K562 treated with DMSO at 1 percent for 12 hours (cell line): ENCODE measurements around the gene OR2T2. TPM values are rescaled to one million over a fixed set of nuclear protein-coding genes. Genes with fewer than 3 reads are reported as not detected.

Experiments used
- total RNA-seq: library from RNA; unstranded; fragments of 300-600 nt; gene quantifications from 2 replicates; pipeline ENCODE4 v1.2.3, GENCODE V29; 2022; ENCODE audit not compliant: insufficient read depth

The OR2T2 gene
- total RNA-seq: not detected in 2 replicates

DNA sequence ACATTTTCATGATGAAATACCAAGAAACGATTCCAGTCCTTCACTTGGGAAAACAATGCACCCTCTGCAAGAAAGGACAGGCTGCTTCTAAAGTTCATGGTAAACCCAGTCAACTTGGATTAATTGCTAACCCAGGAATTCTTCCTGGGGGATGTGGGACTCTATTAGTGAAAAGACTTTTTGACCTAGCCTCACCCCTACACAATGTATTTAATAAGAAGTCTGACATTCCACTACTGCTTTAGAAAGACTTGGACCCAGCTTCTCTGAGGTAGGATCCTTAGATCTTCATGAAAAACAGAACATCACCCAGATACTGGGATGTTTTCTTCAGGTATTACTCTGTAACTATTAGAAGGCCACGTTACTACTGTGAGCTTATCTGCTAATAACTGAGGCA lies at the start of gene OR2T2:
OR2T2 (plus strand) TSS at position 239 of the 400 bp plus-strand sequence. CDS start 7,161 bp downstream, outside the sequence.

DNA sequence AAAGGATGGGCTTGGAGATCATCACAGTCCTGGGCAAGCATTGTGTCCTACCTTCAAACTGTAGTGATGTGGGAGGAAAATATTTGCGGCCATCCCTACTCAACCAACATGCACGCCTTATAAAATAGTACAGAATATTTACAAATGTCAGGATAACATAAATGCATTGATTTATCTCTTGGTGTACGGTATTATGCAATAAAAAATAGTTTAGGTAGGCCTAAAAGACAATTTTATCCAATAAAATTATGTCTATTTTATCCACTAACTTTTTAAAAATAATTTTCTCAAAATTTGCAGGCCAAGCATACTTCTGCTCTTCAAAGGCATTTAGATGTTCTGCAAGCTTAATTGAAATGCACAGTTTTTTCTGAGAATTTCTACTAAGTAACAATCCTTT lies 42.7 kb upstream of the OR2T2 start, which contains the start of gene OR2T1:
OR2T1 (plus strand) TSS at position 301 of the 400 bp plus-strand sequence. CDS start 3,100 bp downstream, outside the sequence.

GRCh38 chr1:248473051-248473450 lies 27.6 kb downstream of the OR2T2 start, which contains the start of gene OR2T3:
OR2T3 (plus strand) TSS chr1:248473351; CDS start chr1:248473351, 0 bp downstream.

DNA sequence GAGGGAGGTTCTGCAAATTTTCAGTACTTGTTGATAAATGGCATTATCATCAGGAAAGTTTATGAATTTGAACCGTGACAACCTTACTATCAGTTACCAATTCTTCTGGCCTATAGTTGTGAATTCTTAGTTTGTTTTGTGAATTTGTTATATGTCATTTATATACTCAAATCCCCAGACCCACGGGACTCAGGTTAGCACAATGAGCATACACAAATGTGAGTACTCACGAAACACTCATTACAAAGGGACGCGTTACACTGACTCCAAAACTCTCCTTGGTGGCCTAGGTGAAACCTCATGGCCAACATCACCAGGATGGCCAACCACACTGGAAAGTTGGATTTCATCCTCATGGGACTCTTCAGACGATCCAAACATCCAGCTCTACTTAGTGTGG lies 42.9 kb downstream of the OR2T2 start, which contains the start of gene OR2T5:
OR2T5 (plus strand) TSS at position 301 of the 400 bp plus-strand sequence; CDS start at position 301, 0 bp downstream.

Other genes starting within 250 kb of the OR2T2 start
- gene OR2M3, start 248.4 kb upstream of the OR2T2 start, total RNA-seq: not detected in 2 replicates
- gene OR2M4, start 214.2 kb upstream of the OR2T2 start, total RNA-seq: not detected in 2 replicates
- gene OR2T33, start 167.7 kb upstream of the OR2T2 start, total RNA-seq: not detected in 2 replicates
- not detected in 2 replicates for gene OR2T12, start 142.2 kb upstream of the OR2T2 start, total RNA-seq
- not detected in 2 replicates for gene OR2M7, start 121.1 kb upstream of the OR2T2 start, total RNA-seq
- gene OR14C36, start 96.9 kb upstream of the OR2T2 start, total RNA-seq: not detected in 2 replicates
- not detected in 2 replicates for gene OR2T4, start 84.0 kb upstream of the OR2T2 start, total RNA-seq
- not detected in 2 replicates for gene OR2T6, start 69.9 kb upstream of the OR2T2 start, total RNA-seq
- not detected in 2 replicates for gene OR2T1, start 42.6 kb upstream of the OR2T2 start, total RNA-seq
- not detected in 2 replicates for gene OR2T3, start 27.7 kb downstream of the OR2T2 start, total RNA-seq
- not detected in 2 replicates for gene OR2T5, start 43.0 kb downstream of the OR2T2 start, total RNA-seq
- not detected in 2 replicates for gene OR2G6, start 62.4 kb downstream of the OR2T2 start, total RNA-seq
- not detected in 2 replicates for gene OR2T29, start 117.1 kb downstream of the OR2T2 start, total RNA-seq
- not detected in 2 replicates for gene OR2T34, start 129.1 kb downstream of the OR2T2 start, total RNA-seq
- not detected in 2 replicates for gene OR2T10, start 152.1 kb downstream of the OR2T2 start, total RNA-seq
- gene OR2T11, start 189.5 kb downstream of the OR2T2 start, total RNA-seq: not detected in 2 replicates
- not detected in 2 replicates for gene OR2T35, start 199.6 kb downstream of the OR2T2 start, total RNA-seq
- not detected in 2 replicates for gene OR2T27, start 209.9 kb downstream of the OR2T2 start, total RNA-seq